ENCODE results near the gene ALMS1.

- TF ChIP-seq CTCF (conservative IDR thresholded peaks at IDR 0.05; ENCODE audit: low read depth, low read length), result no peak
- no peak for TF ChIP-seq EZH2 (IDR thresholded peaks at IDR 0.05; ENCODE audit: borderline replicate concordance, low read depth, low read length, poor library complexity, severe bottlenecking)
Observed at GRCh38 chr2:73370348-73370747, 15.3 kb upstream of the ALMS1 start.
